Astrocyte (in vitro differentiated cells and primary cell): ENCODE data around the gene CDC42EP1. TPM values are rescaled to one million over a fixed set of nuclear protein-coding genes. Genes with fewer than 3 reads are reported as not detected.

ENCODE experiments used
- DNase-seq: peaks from one replicate; pipeline ENCODE4 v3.0.0-alpha.2; 2010; ENCODE audit warnings: low read depth
- FAIRE-seq: peaks from 2 replicates; lab custom pipeline; 2011; peaks lifted over from hg19 to GRCh38; lab: Jason Lieb, UNC
- H2AFZ ChIP-seq: 2 replicates; pipeline ENCODE4 v1.6.0; 2012; ENCODE audit warnings: low read depth, low read length, inconsistent platforms
- H3K27ac ChIP-seq: 2 replicates; pipeline ENCODE4 v1.5.1; 2011; ENCODE audit warnings: low read depth, low read length, inconsistent platforms
- H3K27me3 ChIP-seq: 2 replicates; pipeline ENCODE4 v1.6.0; 2011; ENCODE audit warnings: low read length, inconsistent platforms; ENCODE audit not compliant: insufficient read depth
- H3K36me3 ChIP-seq: 2 replicates; pipeline ENCODE4 v1.5.1; 2011; ENCODE audit warnings: low read length, inconsistent platforms; ENCODE audit not compliant: insufficient read depth
- H3K4me1 ChIP-seq: 2 replicates; pipeline ENCODE4 v1.5.1; 2011; ENCODE audit warnings: low read length, inconsistent platforms; ENCODE audit not compliant: insufficient read depth
- H3K4me2 ChIP-seq: 2 replicates; pipeline ENCODE4 v1.6.0; 2012; ENCODE audit warnings: low read length, inconsistent platforms
- H3K4me3 ChIP-seq: 2 replicates; pipeline ENCODE4 v1.5.1; 2011; ENCODE audit warnings: low read depth, mild to moderate bottlenecking, low read length, inconsistent platforms; ENCODE audit not compliant: insufficient read depth
- H3K79me2 ChIP-seq: 2 replicates; pipeline ENCODE4 v1.6.0; 2012; ENCODE audit warnings: mild to moderate bottlenecking, low read length, inconsistent platforms; ENCODE audit not compliant: insufficient read depth
- H3K9ac ChIP-seq: 2 replicates; pipeline ENCODE4 v1.6.0; 2012; ENCODE audit warnings: mild to moderate bottlenecking, low read length, inconsistent platforms
- H3K9me3 ChIP-seq: 2 replicates; pipeline ENCODE4 v1.5.1; 2012; ENCODE audit warnings: low read depth, mild to moderate bottlenecking, low read length, inconsistent platforms; ENCODE audit not compliant: insufficient read depth
- H4K20me1 ChIP-seq: 2 replicates; pipeline ENCODE4 v1.6.0; 2012; ENCODE audit warnings: low read length, inconsistent platforms; ENCODE audit not compliant: insufficient read depth
- H3K27ac Mint-ChIP-seq: one replicate; pipeline ENCODE4 v1.8.0; 2021; ENCODE audit warnings: mild to moderate bottlenecking, mixed read lengths; ENCODE audit not compliant: unreplicated experiment
- H3K27me3 Mint-ChIP-seq: one replicate; pipeline ENCODE4 v1.8.0; 2021; ENCODE audit warnings: low read depth, mixed read lengths; ENCODE audit not compliant: unreplicated experiment
- H3K36me3 Mint-ChIP-seq: one replicate; pipeline ENCODE4 v1.8.0; 2021; ENCODE audit warnings: low read depth, mixed read lengths; ENCODE audit not compliant: unreplicated experiment
- H3K4me1 Mint-ChIP-seq: one replicate; pipeline ENCODE4 v1.8.0; 2021; ENCODE audit warnings: low read depth, mixed read lengths; ENCODE audit not compliant: unreplicated experiment
- H3K4me3 Mint-ChIP-seq: one replicate; pipeline ENCODE4 v1.8.0; 2021; ENCODE audit warnings: mild to moderate bottlenecking, moderate library complexity, mixed read lengths; ENCODE audit not compliant: unreplicated experiment
- H3K9me3 Mint-ChIP-seq: one replicate; pipeline ENCODE4 v1.8.0; 2021; ENCODE audit warnings: mild to moderate bottlenecking, mixed read lengths; ENCODE audit not compliant: unreplicated experiment
- EZH2 ChIP-seq: IDR thresholded peaks from 2 replicates; pipeline ENCODE4 v1.6.1; 2012; ENCODE audit warnings: mild to moderate bottlenecking, low read length, inconsistent platforms; ENCODE audit not compliant: insufficient read depth
- total RNA-seq: library from RNA; stranded (reverse); gene quantifications from 2 replicates; pipeline ENCODE4 v1.2.1, GENCODE V29; 2021
- TF ChIP-seq, protein P1 (sequence below): IDR thresholded peaks from 2 replicates; pipeline ENCODE4 v1.5.1; 2011; ENCODE audit warnings: low read depth, mild to moderate bottlenecking, inconsistent platforms, low read length, moderate library complexity; ENCODE audit not compliant: insufficient read depth

The CDC42EP1 gene
- total RNA-seq, 1 donor from 2014 or later = 106 TPM

DNA sequence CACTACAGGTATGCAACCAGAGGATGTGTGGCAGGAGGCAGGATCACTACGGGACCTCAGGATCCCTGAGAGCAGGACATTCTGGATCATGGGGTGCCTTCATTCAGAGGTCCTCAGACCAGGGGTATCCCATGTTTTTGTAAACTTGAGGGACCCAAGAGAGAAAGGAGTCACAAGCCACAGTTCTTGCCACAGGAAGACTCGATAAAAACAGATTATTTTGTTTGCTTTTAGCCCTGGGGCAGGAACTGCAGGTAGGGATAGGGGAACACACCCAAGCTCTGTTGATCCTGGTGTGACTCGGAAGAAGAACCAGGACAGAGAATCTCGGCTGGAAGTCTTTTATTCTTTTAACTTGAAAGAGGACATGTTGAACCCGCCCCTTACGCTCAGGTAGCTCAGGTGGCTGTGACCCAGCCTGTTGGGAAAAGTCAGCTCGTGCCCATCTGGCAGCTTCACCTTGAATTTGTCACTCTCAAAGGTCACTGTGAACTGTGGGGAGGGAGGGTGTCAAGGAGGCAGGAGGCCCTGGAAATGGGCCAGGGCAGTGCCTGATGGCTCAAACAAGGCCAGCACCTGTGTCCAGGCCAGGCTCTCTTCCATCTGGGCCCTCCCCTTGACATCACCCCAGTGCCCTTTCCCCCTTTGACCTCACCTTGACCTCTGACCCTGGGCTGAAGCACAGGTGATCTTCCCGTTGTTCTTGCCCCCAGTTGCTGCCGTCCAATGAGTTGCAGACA, 9.8 kb downstream of the CDC42EP1 start:
- H3K4me1 Mint-ChIP-seq = peaks cover 33% of the 10 kb centered on the region
- Histone ChIP-seq H3K4me3 (no peak overlapping the region), H3K36me3 (peaks cover 15% of the 10 kb centered on the region), H3K79me2 (peaks cover 37% of the 10 kb centered on the region), H4K20me1 (peaks cover 70% of the 10 kb centered on the region), H2AFZ (no peak overlapping the region), H3K4me1 (peaks cover 50% of the 10 kb centered on the region), H3K4me2 (peak overlapping the region; percentile 38), H3K27me3 (no peaks in the 10 kb centered on the region), H3K9me3 (no peaks in the 10 kb centered on the region), H3K27ac (no peak overlapping the region), H3K9ac (no peak overlapping the region)
- peak overlapping the region; percentile 26 for H3K27ac Mint-ChIP-seq
- FAIRE-seq (no peak), DNase-seq (no peak)
- no peak overlapping the region for H3K4me3 Mint-ChIP-seq
- no peak for TF ChIP-seq EZH2
- TF ChIP-seq, protein P1, sequence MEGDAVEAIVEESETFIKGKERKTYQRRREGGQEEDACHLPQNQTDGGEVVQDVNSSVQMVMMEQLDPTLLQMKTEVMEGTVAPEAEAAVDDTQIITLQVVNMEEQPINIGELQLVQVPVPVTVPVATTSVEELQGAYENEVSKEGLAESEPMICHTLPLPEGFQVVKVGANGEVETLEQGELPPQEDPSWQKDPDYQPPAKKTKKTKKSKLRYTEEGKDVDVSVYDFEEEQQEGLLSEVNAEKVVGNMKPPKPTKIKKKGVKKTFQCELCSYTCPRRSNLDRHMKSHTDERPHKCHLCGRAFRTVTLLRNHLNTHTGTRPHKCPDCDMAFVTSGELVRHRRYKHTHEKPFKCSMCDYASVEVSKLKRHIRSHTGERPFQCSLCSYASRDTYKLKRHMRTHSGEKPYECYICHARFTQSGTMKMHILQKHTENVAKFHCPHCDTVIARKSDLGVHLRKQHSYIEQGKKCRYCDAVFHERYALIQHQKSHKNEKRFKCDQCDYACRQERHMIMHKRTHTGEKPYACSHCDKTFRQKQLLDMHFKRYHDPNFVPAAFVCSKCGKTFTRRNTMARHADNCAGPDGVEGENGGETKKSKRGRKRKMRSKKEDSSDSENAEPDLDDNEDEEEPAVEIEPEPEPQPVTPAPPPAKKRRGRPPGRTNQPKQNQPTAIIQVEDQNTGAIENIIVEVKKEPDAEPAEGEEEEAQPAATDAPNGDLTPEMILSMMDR = no peak
- H3K27me3 Mint-ChIP-seq = no peaks in the 10 kb centered on the region
- H3K9me3 Mint-ChIP-seq = no peaks in the 10 kb centered on the region
- peaks cover 10% of the 10 kb centered on the region for H3K36me3 Mint-ChIP-seq

DNA sequence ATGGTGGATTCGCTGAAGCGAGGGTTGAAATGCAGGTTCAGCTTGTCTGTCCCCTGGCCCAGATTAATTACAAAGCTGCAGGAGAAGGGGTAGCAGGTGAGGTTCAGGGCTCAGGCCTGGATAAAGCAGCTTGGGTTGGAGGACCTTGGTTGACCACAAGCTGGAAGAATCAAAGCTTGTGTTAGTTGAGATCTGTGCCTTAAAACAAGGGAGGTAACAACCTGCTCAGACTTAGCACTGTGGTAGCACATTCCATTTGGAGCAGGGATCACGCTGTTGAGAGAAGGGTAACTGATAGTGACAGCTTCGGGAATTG, 10.3 kb downstream of the CDC42EP1 start:
- no peaks in the 10 kb centered on the region for H3K9me3 ChIP-seq
- peak overlapping the region; percentile 2 for H3K4me2 ChIP-seq
- no peak for TF ChIP-seq EZH2
- TF ChIP-seq, protein P1 = no peak
- H2AFZ ChIP-seq = no peak overlapping the region
- H4K20me1 ChIP-seq = peaks cover 64% of the 10 kb centered on the region
- no peak overlapping the region for H3K27ac ChIP-seq
- peaks cover 44% of the 10 kb centered on the region for H3K4me1 ChIP-seq
- H3K27me3 Mint-ChIP-seq = no peaks in the 10 kb centered on the region
- no peak for DNase-seq
- peaks cover 10% of the 10 kb centered on the region for H3K36me3 Mint-ChIP-seq
- H3K27ac Mint-ChIP-seq = peak overlapping the region; percentile 26
- H3K4me1 Mint-ChIP-seq = peaks cover 33% of the 10 kb centered on the region
- peaks cover 31% of the 10 kb centered on the region for H3K79me2 ChIP-seq
- H3K27me3 ChIP-seq = no peaks in the 10 kb centered on the region
- H3K4me3 Mint-ChIP-seq = peak overlapping the region; percentile 14
- no peak overlapping the region for H3K4me3 ChIP-seq
- no peaks in the 10 kb centered on the region for H3K9me3 Mint-ChIP-seq
- peaks cover 15% of the 10 kb centered on the region for H3K36me3 ChIP-seq
- no peak for FAIRE-seq
- no peak overlapping the region for H3K9ac ChIP-seq

DNA sequence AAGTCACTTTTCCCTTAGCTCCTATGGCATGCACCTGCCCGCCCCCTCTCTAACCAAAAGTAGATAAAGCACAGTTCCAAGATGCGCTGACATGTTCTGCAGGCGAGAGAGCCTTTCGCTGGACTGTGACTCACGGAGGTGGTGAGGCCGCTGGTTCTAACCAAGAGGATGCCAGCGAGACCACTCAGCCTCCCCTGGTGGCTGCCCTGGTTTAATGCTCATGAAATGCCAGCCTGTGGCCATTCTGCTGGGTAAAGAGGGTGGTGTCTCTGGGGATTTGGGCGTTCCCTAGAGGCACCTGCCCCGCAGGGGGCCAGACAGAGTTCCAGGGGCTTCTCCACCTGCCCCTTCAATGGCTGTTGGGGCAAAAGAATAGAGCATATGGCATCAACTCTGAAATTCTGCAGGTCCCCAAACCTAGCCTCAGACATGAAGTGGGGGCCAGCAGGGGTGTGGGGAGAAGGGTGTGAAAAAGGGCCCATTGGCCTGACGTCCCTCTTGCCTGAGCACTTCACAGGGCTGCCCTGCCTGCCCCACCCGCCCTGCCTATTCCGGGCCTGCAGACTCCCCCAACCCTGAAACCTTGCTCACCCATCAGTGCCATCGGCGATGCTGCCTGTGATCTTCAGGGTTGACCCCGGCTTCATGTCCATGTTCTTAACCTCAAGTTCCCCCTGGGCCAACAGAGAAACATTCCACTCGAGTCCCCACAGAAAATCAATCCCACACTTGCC, 11.1 kb downstream of the CDC42EP1 start:
- Mint-ChIP-seq H3K4me1 (peaks cover 31% of the 10 kb centered on the region), H3K27me3 (peaks cover 2% of the 10 kb centered on the region)
- H3K36me3 ChIP-seq = peaks cover 15% of the 10 kb centered on the region

More for the DNA sequence above, 11.1 kb downstream of the CDC42EP1 start:
- H3K4me3 ChIP-seq = no peak overlapping the region
- TF ChIP-seq EZH2 = no peak
- TF ChIP-seq, protein P1 = no peak
- H3K4me2 ChIP-seq = no peak overlapping the region
- H3K36me3 Mint-ChIP-seq = peaks cover 10% of the 10 kb centered on the region
- H4K20me1 ChIP-seq = peaks cover 56% of the 10 kb centered on the region
- H3K4me3 Mint-ChIP-seq = no peak overlapping the region
- H3K27me3 ChIP-seq = no peaks in the 10 kb centered on the region
- H2AFZ ChIP-seq = no peak overlapping the region
- DNase-seq = peak; percentile 35
- peaks cover 37% of the 10 kb centered on the region for H3K4me1 ChIP-seq
- H3K27ac ChIP-seq = no peak overlapping the region
- no peaks in the 10 kb centered on the region for H3K9me3 Mint-ChIP-seq
- FAIRE-seq = no peak
- no peaks in the 10 kb centered on the region for H3K9me3 ChIP-seq
- H3K9ac ChIP-seq = no peak overlapping the region
- peaks cover 23% of the 10 kb centered on the region for H3K79me2 ChIP-seq
- H3K27ac Mint-ChIP-seq = peak overlapping the region; percentile 55
